ENCODE results near the gene IFRD2.
A peak's percentile ranks its signal among the peaks of the same experiment; 100 is the strongest.
"Not testable (repeated sequence)": the region's sequence is repeated elsewhere in the genome, so short reads cannot be mapped to it uniquely, and the experiment has no call there.

Gene IFRD2

GRCh38 chr3:50256978-50257890 lies 35.0 kb downstream of the IFRD2 start:
- Mint-ChIP-seq H3K4me1 (ENCODE audit: low read depth) (peaks cover 6% of the 10 kb centered on the region), H3K27me3 (ENCODE audit: low read depth) (no peaks in the 10 kb centered on the region), H3K9me3 (no peaks in the 10 kb centered on the region), H3K36me3 (ENCODE audit: low read depth) (peaks cover 41% of the 10 kb centered on the region), H3K27ac (no peak overlapping the region), H3K4me3 (no peak overlapping the region)
- DNase-seq (ENCODE audit: low spot score): no peak

- peaks cover 48% of the 10 kb centered on the region for H3K36me3 Mint-ChIP-seq (ENCODE audit: low read depth)
- H3K4me1 Mint-ChIP-seq (ENCODE audit: low read depth): peaks cover 12% of the 10 kb centered on the region
- no peak overlapping the region for H3K4me3 Mint-ChIP-seq
- H3K27ac Mint-ChIP-seq: no peak overlapping the region
- DNase-seq (ENCODE audit: low spot score): no peak
- H3K27me3 Mint-ChIP-seq (ENCODE audit: low read depth): no peaks in the 10 kb centered on the region
- no peaks in the 10 kb centered on the region for H3K9me3 Mint-ChIP-seq
These were observed 37.0 kb downstream of the IFRD2 start for GRCh38 chr3:50255251-50255615.

- Mint-ChIP-seq H3K9me3 (no peaks in the 10 kb centered on the region), H3K36me3 (ENCODE audit: low read depth) (peaks cover 51% of the 10 kb centered on the region), H3K27ac (no peak overlapping the region), H3K4me1 (ENCODE audit: low read depth) (peaks cover 13% of the 10 kb centered on the region), H3K27me3 (ENCODE audit: low read depth) (no peaks in the 10 kb centered on the region), H3K4me3 (no peak overlapping the region)
- DNase-seq (ENCODE audit: low spot score): no peak
These were observed 37.5 kb downstream of the IFRD2 start for GRCh38 chr3:50254577-50255250.

- H3K4me1 Mint-ChIP-seq (ENCODE audit: low read depth): peaks cover 25% of the 10 kb centered on the region
- H3K9me3 Mint-ChIP-seq: no peaks in the 10 kb centered on the region
- no peaks in the 10 kb centered on the region for H3K27me3 Mint-ChIP-seq (ENCODE audit: low read depth)
- H3K36me3 Mint-ChIP-seq (ENCODE audit: low read depth): peaks cover 34% of the 10 kb centered on the region
- H3K27ac Mint-ChIP-seq: peak overlapping the region; percentile 36
- no peak overlapping the region for H3K4me3 Mint-ChIP-seq
- DNase-seq (ENCODE audit: low spot score): peak; percentile 63
These were observed 41.0 kb downstream of the IFRD2 start for GRCh38 chr3:50251220-50251619.

GRCh38 chr3:50250514-50250913 lies 41.7 kb downstream of the IFRD2 start:
- DNase-seq (ENCODE audit: low spot score): no peak
- Mint-ChIP-seq H3K4me1 (ENCODE audit: low read depth) (peaks cover 31% of the 10 kb centered on the region), H3K36me3 (ENCODE audit: low read depth) (peaks cover 34% of the 10 kb centered on the region), H3K9me3 (no peaks in the 10 kb centered on the region), H3K4me3 (no peak overlapping the region), H3K27me3 (ENCODE audit: low read depth) (no peaks in the 10 kb centered on the region), H3K27ac (no peak overlapping the region)

- Mint-ChIP-seq H3K9me3 (no peaks in the 10 kb centered on the region), H3K27me3 (ENCODE audit: low read depth) (no peaks in the 10 kb centered on the region), H3K27ac (no peak overlapping the region), H3K36me3 (ENCODE audit: low read depth) (peaks cover 31% of the 10 kb centered on the region), H3K4me1 (ENCODE audit: low read depth) (peaks cover 39% of the 10 kb centered on the region), H3K4me3 (no peak overlapping the region)
- DNase-seq (ENCODE audit: low spot score): no peak
These were observed 42.8 kb downstream of the IFRD2 start for GRCh38 chr3:50249457-50249856.

GRCh38 chr3:50248387-50248786 lies 43.8 kb downstream of the IFRD2 start:
- H3K9me3 Mint-ChIP-seq: no peaks in the 10 kb centered on the region
- peak overlapping the region; percentile 32 for H3K4me3 Mint-ChIP-seq
- peak overlapping the region; percentile 85 for H3K27ac Mint-ChIP-seq
- H3K4me1 Mint-ChIP-seq (ENCODE audit: low read depth): peaks cover 46% of the 10 kb centered on the region
- H3K27me3 Mint-ChIP-seq (ENCODE audit: low read depth): no peaks in the 10 kb centered on the region
- H3K36me3 Mint-ChIP-seq (ENCODE audit: low read depth): peaks cover 24% of the 10 kb centered on the region
- no peak for DNase-seq (ENCODE audit: low spot score)

GRCh38 chr3:50246517-50246954 lies 45.7 kb downstream of the IFRD2 start:
- Mint-ChIP-seq H3K9me3 (no peaks in the 10 kb centered on the region), H3K36me3 (ENCODE audit: low read depth) (peaks cover 27% of the 10 kb centered on the region), H3K27me3 (ENCODE audit: low read depth) (no peaks in the 10 kb centered on the region), H3K4me1 (ENCODE audit: low read depth) (peaks cover 60% of the 10 kb centered on the region), H3K4me3 (peak overlapping the region; percentile 82), H3K27ac (peak overlapping the region; percentile 93)
- DNase-seq (ENCODE audit: low spot score): peak; percentile 91

GRCh38 chr3:50245831-50246516 lies 46.3 kb downstream of the IFRD2 start:
- peak overlapping the region; percentile 82 for H3K4me3 Mint-ChIP-seq
- H3K9me3 Mint-ChIP-seq: no peaks in the 10 kb centered on the region
- peak overlapping the region; percentile 93 for H3K27ac Mint-ChIP-seq
- peaks cover 60% of the 10 kb centered on the region for H3K4me1 Mint-ChIP-seq (ENCODE audit: low read depth)
- H3K27me3 Mint-ChIP-seq (ENCODE audit: low read depth): no peaks in the 10 kb centered on the region
- peaks cover 26% of the 10 kb centered on the region for H3K36me3 Mint-ChIP-seq (ENCODE audit: low read depth)
- peak; percentile 90 for DNase-seq (ENCODE audit: low spot score)

- no peaks in the 10 kb centered on the region for H3K27me3 Mint-ChIP-seq (ENCODE audit: low read depth)
- peak overlapping the region; percentile 82 for H3K4me3 Mint-ChIP-seq
- H3K27ac Mint-ChIP-seq: peak overlapping the region; percentile 75
- DNase-seq (ENCODE audit: low spot score): no peak
- H3K4me1 Mint-ChIP-seq (ENCODE audit: low read depth): peaks cover 59% of the 10 kb centered on the region
- H3K9me3 Mint-ChIP-seq: no peaks in the 10 kb centered on the region
- peaks cover 25% of the 10 kb centered on the region for H3K36me3 Mint-ChIP-seq (ENCODE audit: low read depth)
These were observed 46.9 kb downstream of the IFRD2 start for GRCh38 chr3:50245251-50245745.

GRCh38 chr3:50244813-50245212 lies 47.4 kb downstream of the IFRD2 start:
- DNase-seq (ENCODE audit: low spot score); H3K27me3 Mint-ChIP-seq (ENCODE audit: low read depth); H3K9me3 Mint-ChIP-seq: not testable (repeated sequence)
- Mint-ChIP-seq H3K27ac (peak overlapping the region; percentile 75), H3K4me3 (peak overlapping the region; percentile 82), H3K4me1 (ENCODE audit: low read depth) (peaks cover 60% of the 10 kb centered on the region), H3K36me3 (ENCODE audit: low read depth) (peaks cover 25% of the 10 kb centered on the region)

- no peak for DNase-seq (ENCODE audit: low spot score)
- H3K36me3 Mint-ChIP-seq (ENCODE audit: low read depth): peaks cover 37% of the 10 kb centered on the region
- H3K4me1 Mint-ChIP-seq (ENCODE audit: low read depth): peaks cover 69% of the 10 kb centered on the region
- no peaks in the 10 kb centered on the region for H3K27me3 Mint-ChIP-seq (ENCODE audit: low read depth)
- H3K9me3 Mint-ChIP-seq: no peaks in the 10 kb centered on the region
- peak overlapping the region; percentile 80 for H3K27ac Mint-ChIP-seq
- no peak overlapping the region for H3K4me3 Mint-ChIP-seq
These were observed 48.7 kb downstream of the IFRD2 start for GRCh38 chr3:50243543-50243895.

- H3K36me3 Mint-ChIP-seq (ENCODE audit: low read depth): peaks cover 39% of the 10 kb centered on the region
- no peaks in the 10 kb centered on the region for H3K9me3 Mint-ChIP-seq
- peak overlapping the region; percentile 88 for H3K27ac Mint-ChIP-seq
- H3K4me3 Mint-ChIP-seq: peak overlapping the region; percentile 82
- DNase-seq (ENCODE audit: low spot score): peak; percentile 40
- no peaks in the 10 kb centered on the region for H3K27me3 Mint-ChIP-seq (ENCODE audit: low read depth)
- H3K4me1 Mint-ChIP-seq (ENCODE audit: low read depth): peaks cover 70% of the 10 kb centered on the region
These were observed 49.2 kb downstream of the IFRD2 start for GRCh38 chr3:50242851-50243542.

Data from T-helper 2 cell treated with Interferon-gamma antibody and Interleukin-4, amounts not matched to agents 5 μg/mL and 100 μg/mL, for 36 hours (primary cell).